Immature natural killer cell (primary cell): ENCODE measurements around the gene VWCE. TPM values are rescaled to one million over a fixed set of nuclear protein-coding genes. Genes with fewer than 3 reads are reported as not detected.
A peak's percentile ranks its signal among the peaks of the same experiment; 100 is the strongest.

Experiments used
- DNase-seq, 3 donors: peaks; one replicate each; pipeline ENCODE4 v3.0.0; 2022; ENCODE audit warnings: mixed read lengths in 1 of 3
- H3K27ac Mint-ChIP-seq, 6 donors: one replicate each; pipeline ENCODE4 v1.8.0; 2020; ENCODE audit warnings: mixed read lengths in 6 of 6, mild to moderate bottlenecking in 5 of 6, inconsistent platforms in 4 of 6, moderate library complexity in 3 of 6
- H3K27me3 Mint-ChIP-seq, 3 donors: one replicate each; pipeline ENCODE4 v1.8.0; 2020 to 2021; ENCODE audit warnings: low read depth in 3 of 3, mild to moderate bottlenecking in 3 of 3, mixed read lengths in 3 of 3, moderate library complexity in 3 of 3, inconsistent platforms in 1 of 3
- H3K36me3 Mint-ChIP-seq, 3 donors: one replicate each; pipeline ENCODE4 v1.8.0; 2020; ENCODE audit warnings: mixed read lengths in 3 of 3, inconsistent platforms in 2 of 3, mild to moderate bottlenecking in 2 of 3
- H3K4me1 Mint-ChIP-seq, 2 donors: one replicate each; pipeline ENCODE4 v1.8.0; 2020; ENCODE audit warnings: inconsistent platforms in 2 of 2, mild to moderate bottlenecking in 2 of 2, mixed read lengths in 2 of 2, moderate library complexity in 1 of 2
- H3K4me3 Mint-ChIP-seq, 5 donors: one replicate each; pipeline ENCODE4 v1.8.0; 2020; ENCODE audit warnings: mild to moderate bottlenecking in 5 of 5, mixed read lengths in 5 of 5, inconsistent platforms in 3 of 5, moderate library complexity in 3 of 5
- H3K9me3 Mint-ChIP-seq, 6 donors: one replicate each; pipeline ENCODE4 v1.8.0; 2020; ENCODE audit warnings: mild to moderate bottlenecking in 6 of 6, mixed read lengths in 6 of 6, inconsistent platforms in 4 of 6, moderate library complexity in 3 of 6
- polyA plus RNA-seq, 3 donors: library from polyadenylated mRNA; unstranded; fragments of 300-500 nt; fragmentation: Illumina TruSeq; gene quantifications; one replicate each; pipeline ENCODE4 v1.2.3, GENCODE V29; 2021

VWCE gene
- not detected for polyA plus RNA-seq

- H3K9me3 Mint-ChIP-seq: no peaks in the 10 kb centered on the region
- peak within 1 kb of the TSS; percentile 74 to 81 (median 79) for H3K4me3 Mint-ChIP-seq
- peak; percentile 36 to 46 (median 36) for DNase-seq
- H3K36me3 Mint-ChIP-seq: peaks cover 0 to 18% (median 17%) of the 10 kb centered on the region in 3 donors
- H3K4me1 Mint-ChIP-seq: peaks cover 33 to 38% of the 10 kb centered on the region in 2 donors
- H3K27ac Mint-ChIP-seq: peak within 1 kb of the TSS in 1 of 6 donors; percentile 46
- peaks cover 8 to 17% (median 9%) of the 10 kb centered on the region in 3 donors for H3K27me3 Mint-ChIP-seq
Measured at GRCh38 chr11:61294717-61295595, at the start of gene VWCE. TSS of gene VWCE (minus strand) at chr11:61295316. CDS start at chr11:61295037, 279 bp downstream.

GRCh38 chr11:61343792-61344745 is 49.0 kb upstream of the VWCE start:
- DNase-seq: no peak
- no peaks in the 10 kb centered on the region for H3K9me3 Mint-ChIP-seq
- H3K4me1 Mint-ChIP-seq: no peaks in the 10 kb centered on the region
- H3K27ac Mint-ChIP-seq: no peak overlapping the region
- no peak overlapping the region for H3K4me3 Mint-ChIP-seq
- no peaks in the 10 kb centered on the region for H3K27me3 Mint-ChIP-seq
- peaks cover 3 to 14% (median 4%) of the 10 kb centered on the region in 3 donors for H3K36me3 Mint-ChIP-seq

GRCh38 chr11:61342207-61342803 is 47.2 kb upstream of the VWCE start:
- Mint-ChIP-seq H3K4me1 (no peaks in the 10 kb centered on the region), H3K4me3 (no peak overlapping the region), H3K9me3 (no peaks in the 10 kb centered on the region), H3K27ac (no peak overlapping the region), H3K36me3 (peaks cover 3 to 14% (median 4%) of the 10 kb centered on the region in 3 donors), H3K27me3 (no peaks in the 10 kb centered on the region)
- no peak for DNase-seq

- Mint-ChIP-seq H3K4me3 (no peak overlapping the region), H3K36me3 (peaks cover 3 to 14% (median 4%) of the 10 kb centered on the region in 3 donors), H3K4me1 (no peaks in the 10 kb centered on the region), H3K9me3 (no peaks in the 10 kb centered on the region), H3K27ac (no peak overlapping the region), H3K27me3 (no peaks in the 10 kb centered on the region)
- no peak for DNase-seq
Measured at GRCh38 chr11:61341706-61342105, 46.6 kb upstream of the VWCE start.

- Mint-ChIP-seq H3K4me3 (no peak overlapping the region), H3K9me3 (no peaks in the 10 kb centered on the region), H3K27ac (no peak overlapping the region), H3K27me3 (no peaks in the 10 kb centered on the region), H3K4me1 (peaks cover 0 to 4% of the 10 kb centered on the region in 2 donors), H3K36me3 (peaks cover 3 to 14% (median 4%) of the 10 kb centered on the region in 3 donors)
- DNase-seq: no peak
Measured at GRCh38 chr11:61340979-61341378, 45.9 kb upstream of the VWCE start.

- peaks cover 0 to 6% of the 10 kb centered on the region in 2 donors for H3K4me1 Mint-ChIP-seq
- peak overlapping the region in 1 of 6 donors; percentile 68 for H3K27ac Mint-ChIP-seq
- H3K27me3 Mint-ChIP-seq: no peaks in the 10 kb centered on the region
- H3K9me3 Mint-ChIP-seq: no peaks in the 10 kb centered on the region
- H3K4me3 Mint-ChIP-seq: no peak overlapping the region
- peaks cover 3 to 14% (median 4%) of the 10 kb centered on the region in 3 donors for H3K36me3 Mint-ChIP-seq
- DNase-seq: no peak
Measured at GRCh38 chr11:61339490-61339878, 44.4 kb upstream of the VWCE start.

GRCh38 chr11:61338783-61339489 is 43.8 kb upstream of the VWCE start:
- no peak overlapping the region for H3K27ac Mint-ChIP-seq
- no peak for DNase-seq
- peaks cover 3 to 14% (median 4%) of the 10 kb centered on the region in 3 donors for H3K36me3 Mint-ChIP-seq
- peaks cover 4 to 6% of the 10 kb centered on the region in 2 donors for H3K4me1 Mint-ChIP-seq
- peaks cover 0 to 3% (median 0%) of the 10 kb centered on the region in 3 donors for H3K27me3 Mint-ChIP-seq
- H3K4me3 Mint-ChIP-seq: no peak overlapping the region
- H3K9me3 Mint-ChIP-seq: no peaks in the 10 kb centered on the region

GRCh38 chr11:61337706-61338470 is 42.8 kb upstream of the VWCE start:
- no peak for DNase-seq
- Mint-ChIP-seq H3K27me3 (peaks cover 0 to 10% (median 9%) of the 10 kb centered on the region in 3 donors), H3K4me3 (no peak overlapping the region), H3K36me3 (peaks cover 3 to 14% (median 4%) of the 10 kb centered on the region in 3 donors), H3K27ac (no peak overlapping the region), H3K4me1 (peaks cover 12 to 14% of the 10 kb centered on the region in 2 donors), H3K9me3 (no peaks in the 10 kb centered on the region)

GRCh38 chr11:61336171-61336935 is 41.2 kb upstream of the VWCE start:
- no peak overlapping the region for H3K4me3 Mint-ChIP-seq
- peaks cover 27 to 28% of the 10 kb centered on the region in 2 donors for H3K4me1 Mint-ChIP-seq
- DNase-seq: peak; percentile 75 to 80 (median 76)
- H3K27me3 Mint-ChIP-seq: peaks cover 0 to 14% (median 11%) of the 10 kb centered on the region in 3 donors
- peaks cover 0 to 10% (median 0%) of the 10 kb centered on the region in 3 donors for H3K36me3 Mint-ChIP-seq
- no peaks in the 10 kb centered on the region for H3K9me3 Mint-ChIP-seq
- H3K27ac Mint-ChIP-seq: peak overlapping the region; percentile 46 to 87 (median 76)

- H3K36me3 Mint-ChIP-seq: peaks cover 0 to 4% (median 0%) of the 10 kb centered on the region in 3 donors
- H3K9me3 Mint-ChIP-seq: no peaks in the 10 kb centered on the region
- H3K27ac Mint-ChIP-seq: peak overlapping the region; percentile 20 to 98 (median 71)
- no peak for DNase-seq
- H3K27me3 Mint-ChIP-seq: peaks cover 0 to 14% (median 11%) of the 10 kb centered on the region in 3 donors
- H3K4me1 Mint-ChIP-seq: peaks cover 36 to 37% of the 10 kb centered on the region in 2 donors
- H3K4me3 Mint-ChIP-seq: no peak overlapping the region
Measured at GRCh38 chr11:61335355-61335710, 40.2 kb upstream of the VWCE start.

GRCh38 chr11:61334434-61335354 is 39.6 kb upstream of the VWCE start:
- no peaks in the 10 kb centered on the region for H3K9me3 Mint-ChIP-seq
- H3K27me3 Mint-ChIP-seq: peaks cover 0 to 14% (median 11%) of the 10 kb centered on the region in 3 donors
- peaks cover 41 to 42% of the 10 kb centered on the region in 2 donors for H3K4me1 Mint-ChIP-seq
- DNase-seq: no peak
- H3K36me3 Mint-ChIP-seq: peaks cover 0 to 4% (median 0%) of the 10 kb centered on the region in 3 donors
- peak overlapping the region; percentile 52 to 98 (median 96) for H3K4me3 Mint-ChIP-seq
- peak overlapping the region; percentile 97 to 99 (median 98) for H3K27ac Mint-ChIP-seq
